ENCODE results near the gene RASSF1.

RASSF1 gene

GRCh38 chr3:50319181-50319893 is 21.3 kb downstream of the RASSF1 start:
- H3K36me3 ChIP-seq (ENCODE audit: control insufficient read depth, low read length), result peaks cover 14% of the 10 kb centered on the region
- H3F3A ChIP-seq (ENCODE audit: control insufficient read depth, insufficient read depth), result no peaks in the 10 kb centered on the region
- peaks cover 3% of the 10 kb centered on the region; the same call in 1 of the 2 replicates for H3K79me2 ChIP-seq (ENCODE audit: control insufficient read depth, low read length)
- H3K9me3 ChIP-seq (ENCODE audit: control insufficient read depth, insufficient read depth, low read length), result no peaks in the 10 kb centered on the region
- no peak overlapping the region for H3K27ac ChIP-seq (ENCODE audit: low read depth, low read length)
- no peak overlapping the region for H3K4me3 ChIP-seq (ENCODE audit: low read length)
- H4K20me1 ChIP-seq (ENCODE audit: control insufficient read depth, insufficient read depth, low read depth, low read length), result no peaks in the 10 kb centered on the region
- no peak overlapping the region for H3K4me2 ChIP-seq (ENCODE audit: low read length)
- H3K4me1 ChIP-seq (ENCODE audit: control insufficient read depth, low read length), result peaks cover 24% of the 10 kb centered on the region
- H3K27me3 ChIP-seq (ENCODE audit: control insufficient read depth, low read length), result no peaks in the 10 kb centered on the region
- no peaks in the 10 kb centered on the region for H3K9me2 ChIP-seq (replicated peaks; ENCODE audit: control insufficient read depth, low read length)
- TF ChIP-seq CTCF (IDR thresholded peaks at IDR 0.05; ENCODE audit: low read depth, low read length, poor library complexity, severe bottlenecking), result no peak
- TF ChIP-seq EZH2phosphoT487 (IDR thresholded peaks at IDR 0.05; ENCODE audit: borderline replicate concordance, low read length), result no peak

GRCh38 chr3:50318615-50319014 is 22.0 kb downstream of the RASSF1 start:
- Histone ChIP-seq H3K4me2 (ENCODE audit: low read length) (no peak overlapping the region), H3K36me3 (ENCODE audit: control insufficient read depth, low read length) (peaks cover 10% of the 10 kb centered on the region), H3K9me2 (replicated peaks; ENCODE audit: control insufficient read depth, low read length) (no peaks in the 10 kb centered on the region), H3K4me3 (ENCODE audit: low read length) (no peak overlapping the region), H3F3A (ENCODE audit: control insufficient read depth, insufficient read depth) (no peaks in the 10 kb centered on the region), H3K27ac (ENCODE audit: low read depth, low read length) (no peak overlapping the region), H3K27me3 (ENCODE audit: control insufficient read depth, low read length) (no peaks in the 10 kb centered on the region), H3K9me3 (ENCODE audit: control insufficient read depth, insufficient read depth, low read length) (no peaks in the 10 kb centered on the region), H3K79me2 (ENCODE audit: control insufficient read depth, low read length) (peaks cover 3% of the 10 kb centered on the region; the same call in 1 of the 2 replicates), H3K4me1 (ENCODE audit: control insufficient read depth, low read length) (peaks cover 22% of the 10 kb centered on the region), H4K20me1 (ENCODE audit: control insufficient read depth, insufficient read depth, low read depth, low read length) (no peaks in the 10 kb centered on the region)
- TF ChIP-seq CTCF (IDR thresholded peaks at IDR 0.05; ENCODE audit: low read depth, low read length, poor library complexity, severe bottlenecking) (no peak), EZH2phosphoT487 (IDR thresholded peaks at IDR 0.05; ENCODE audit: borderline replicate concordance, low read length) (no peak)

GRCh38 chr3:50318163-50318562 is 22.5 kb downstream of the RASSF1 start:
- TF ChIP-seq CTCF (IDR thresholded peaks at IDR 0.05; ENCODE audit: low read depth, low read length, poor library complexity, severe bottlenecking) (no peak), EZH2phosphoT487 (IDR thresholded peaks at IDR 0.05; ENCODE audit: borderline replicate concordance, low read length) (no peak)
- no peaks in the 10 kb centered on the region for H4K20me1 ChIP-seq (ENCODE audit: control insufficient read depth, insufficient read depth, low read depth, low read length)
- no peak overlapping the region for H3K27ac ChIP-seq (ENCODE audit: low read depth, low read length)
- peaks cover 10% of the 10 kb centered on the region for H3K36me3 ChIP-seq (ENCODE audit: control insufficient read depth, low read length)
- H3K9me3 ChIP-seq (ENCODE audit: control insufficient read depth, insufficient read depth, low read length), result no peaks in the 10 kb centered on the region
- no peak overlapping the region for H3K4me3 ChIP-seq (ENCODE audit: low read length)
- no peaks in the 10 kb centered on the region for H3F3A ChIP-seq (ENCODE audit: control insufficient read depth, insufficient read depth)
- H3K4me1 ChIP-seq (ENCODE audit: control insufficient read depth, low read length), result peaks cover 22% of the 10 kb centered on the region
- no peaks in the 10 kb centered on the region for H3K9me2 ChIP-seq (replicated peaks; ENCODE audit: control insufficient read depth, low read length)
- H3K79me2 ChIP-seq (ENCODE audit: control insufficient read depth, low read length), result peaks cover 3% of the 10 kb centered on the region; the same call in 1 of the 2 replicates
- H3K27me3 ChIP-seq (ENCODE audit: control insufficient read depth, low read length), result no peaks in the 10 kb centered on the region
- no peak overlapping the region for H3K4me2 ChIP-seq (ENCODE audit: low read length)
